Activated CD4-positive, alpha-beta T cell treated with anti-CD3 and anti-CD28 coated beads for 24 hours (primary cell): ENCODE measurements around the gene PLEKHN1.

ENCODE experiments used
- DNase-seq, 2 donors: peaks; one replicate each; pipeline ENCODE4 v3.0.0-alpha.2; 2020; ENCODE audit warnings: low read depth in 2 of 2

The PLEKHN1 gene

DNA sequence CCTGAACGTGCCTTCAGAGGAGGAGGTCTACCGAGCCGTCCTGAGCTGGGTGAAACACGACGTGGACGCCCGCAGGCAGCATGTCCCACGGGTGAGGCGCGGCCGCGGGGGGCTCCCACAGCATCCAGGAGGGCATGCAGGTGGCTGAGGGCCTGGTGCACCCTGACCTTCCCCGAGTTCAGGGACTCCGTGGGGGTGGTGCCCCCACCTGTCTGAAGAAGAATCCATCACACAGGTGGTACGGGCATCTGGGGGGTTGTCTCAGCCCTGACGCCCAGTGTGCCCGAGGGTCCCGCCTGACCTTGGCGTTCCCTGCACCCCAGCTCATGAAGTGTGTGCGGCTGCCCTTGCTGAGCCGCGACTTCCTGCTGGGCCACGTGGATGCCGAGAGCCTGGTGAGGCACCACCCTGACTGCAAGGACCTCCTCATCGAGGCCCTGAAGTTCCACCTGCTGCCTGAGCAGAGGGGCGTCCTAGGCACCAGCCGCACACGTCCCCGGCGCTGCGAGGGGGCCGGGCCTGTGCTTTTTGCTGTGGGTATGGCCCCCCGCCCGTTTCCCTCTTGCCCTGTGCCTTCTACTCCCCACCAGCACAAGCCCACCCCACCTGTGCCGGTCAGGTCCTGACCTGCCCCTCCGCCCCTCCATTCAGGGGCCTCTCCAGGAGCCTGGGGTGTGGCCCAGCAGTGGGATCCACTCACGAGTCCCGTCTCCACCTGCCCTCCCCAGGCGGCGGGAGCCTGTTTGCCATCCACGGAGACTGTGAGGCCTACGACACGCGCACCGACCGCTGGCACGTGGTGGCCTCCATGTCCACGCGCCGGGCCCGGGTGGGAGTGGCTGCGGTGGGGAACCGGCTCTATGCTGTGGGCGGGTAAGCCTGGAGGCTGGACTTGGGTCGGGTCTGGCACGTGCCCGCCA, 3.6 kb upstream of the PLEKHN1 start:
- no peak for DNase-seq

DNA sequence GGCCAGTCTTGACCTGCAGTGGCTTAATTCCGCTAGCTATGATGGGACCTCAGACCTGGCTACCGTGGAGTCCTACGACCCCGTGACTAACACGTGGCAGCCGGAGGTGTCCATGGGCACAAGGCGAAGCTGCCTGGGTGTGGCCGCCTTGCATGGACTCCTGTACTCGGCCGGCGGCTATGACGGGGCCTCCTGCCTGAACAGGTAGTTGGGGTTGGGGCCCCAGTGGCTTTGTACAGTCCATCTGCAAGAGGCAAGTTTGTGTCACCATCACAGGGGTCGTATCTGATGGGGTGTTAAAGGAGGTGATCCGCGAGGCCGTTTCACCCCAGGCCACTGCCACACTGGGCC, 3.0 kb upstream of the PLEKHN1 start:
- DNase-seq = no peak

DNA sequence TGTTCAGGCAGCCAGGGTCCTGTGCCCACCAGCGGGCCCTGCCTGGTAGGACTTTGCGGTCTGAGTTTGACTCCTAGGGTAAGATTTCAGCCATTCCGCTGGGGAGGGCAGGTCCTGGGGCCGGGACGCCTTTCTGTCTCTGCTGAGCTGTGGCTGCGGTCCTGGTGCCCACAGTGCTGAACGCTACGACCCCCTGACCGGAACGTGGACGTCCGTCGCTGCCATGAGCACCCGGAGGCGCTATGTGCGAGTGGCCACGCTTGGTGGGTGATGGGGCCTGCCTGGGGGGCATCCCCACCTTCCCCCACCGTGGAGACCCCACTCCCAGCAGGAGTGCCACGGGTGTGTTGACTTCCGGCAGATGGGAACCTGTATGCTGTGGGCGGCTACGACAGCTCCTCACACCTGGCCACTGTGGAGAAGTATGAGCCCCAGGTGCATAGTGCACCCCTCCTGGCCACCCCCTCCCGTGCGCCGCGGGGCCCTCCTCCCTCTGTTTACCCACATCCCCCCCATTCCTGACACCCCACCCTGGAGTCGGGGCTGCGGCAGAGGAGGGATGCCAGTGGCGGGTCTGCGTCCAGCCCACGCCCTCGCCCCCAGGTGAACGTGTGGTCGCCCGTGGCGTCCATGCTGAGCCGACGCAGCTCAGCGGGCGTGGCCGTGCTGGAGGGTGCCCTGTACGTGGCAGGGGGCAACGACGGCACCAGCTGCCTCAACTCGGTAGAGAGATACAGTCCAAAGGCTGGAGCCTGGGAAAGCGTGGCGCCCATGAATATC, 2.3 kb upstream of the PLEKHN1 start:
- DNase-seq = no peak

DNA sequence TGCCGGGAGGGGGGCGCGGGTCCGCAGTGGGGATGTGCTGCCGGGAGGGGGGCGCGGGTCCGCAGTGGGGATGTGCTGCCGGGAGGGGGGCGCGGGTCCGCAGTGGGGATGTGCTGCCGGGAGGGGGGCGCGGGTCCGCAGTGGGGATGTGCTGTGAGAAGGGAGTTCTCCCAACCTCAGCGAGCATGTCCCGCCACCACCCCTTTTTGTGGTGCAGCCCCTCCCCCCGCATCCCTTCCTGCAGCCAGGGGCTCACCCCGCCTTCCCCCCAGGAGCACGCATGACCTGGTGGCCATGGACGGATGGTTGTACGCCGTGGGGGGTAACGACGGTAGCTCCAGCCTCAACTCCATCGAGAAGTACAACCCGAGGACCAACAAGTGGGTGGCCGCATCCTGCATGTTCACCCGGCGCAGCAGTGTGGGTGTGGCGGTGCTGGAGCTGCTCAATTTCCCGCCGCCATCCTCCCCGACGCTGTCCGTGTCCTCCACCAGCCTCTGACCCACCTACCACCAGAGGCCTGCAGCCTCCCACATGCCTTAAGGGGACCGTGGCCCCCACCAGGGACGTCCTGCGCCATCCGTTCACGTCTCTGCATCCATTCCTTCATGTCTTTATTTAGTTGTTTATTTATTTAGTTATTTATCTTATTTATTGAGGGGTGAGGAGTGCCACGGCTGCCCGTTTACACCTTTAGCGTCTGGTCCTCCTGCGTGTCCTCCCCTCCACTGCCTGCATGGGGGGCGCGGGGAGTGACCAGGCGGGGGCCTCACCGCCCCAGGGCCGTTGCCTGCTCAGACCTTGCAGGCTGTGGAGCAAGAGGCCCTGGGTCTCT, 1.4 kb upstream of the PLEKHN1 start:
- DNase-seq = no peak

DNA sequence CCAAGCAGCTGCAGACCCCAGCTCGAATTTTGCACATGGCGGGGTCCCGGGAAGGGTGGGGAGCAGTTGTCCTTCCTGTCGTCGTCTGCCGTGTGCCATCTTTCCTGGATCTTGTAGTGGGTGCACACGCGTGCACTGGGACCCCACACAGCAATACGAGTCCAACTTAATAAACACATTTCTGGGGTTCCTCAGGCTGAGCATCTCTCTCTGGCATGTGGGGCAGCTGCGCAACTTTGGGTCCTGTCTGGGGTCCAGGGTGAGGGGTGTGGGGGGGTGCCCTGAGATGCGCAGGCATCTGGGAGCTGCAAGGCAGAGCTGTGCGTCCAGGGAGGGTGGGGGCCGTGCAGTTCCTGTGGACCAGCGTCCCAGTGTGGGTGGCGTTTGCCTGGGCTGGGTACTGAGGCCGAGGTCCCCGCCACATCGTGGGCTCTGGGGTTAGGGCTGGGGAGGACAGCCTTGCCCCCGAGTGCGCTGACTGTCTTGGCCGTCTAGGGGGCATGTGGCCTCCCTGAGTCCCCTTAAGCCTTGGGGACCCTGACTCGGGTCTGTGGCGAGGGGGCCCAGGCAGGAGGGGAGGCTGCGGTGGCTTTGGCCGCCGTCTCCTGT, 652 bp upstream of the PLEKHN1 start:
- no peak for DNase-seq

DNA sequence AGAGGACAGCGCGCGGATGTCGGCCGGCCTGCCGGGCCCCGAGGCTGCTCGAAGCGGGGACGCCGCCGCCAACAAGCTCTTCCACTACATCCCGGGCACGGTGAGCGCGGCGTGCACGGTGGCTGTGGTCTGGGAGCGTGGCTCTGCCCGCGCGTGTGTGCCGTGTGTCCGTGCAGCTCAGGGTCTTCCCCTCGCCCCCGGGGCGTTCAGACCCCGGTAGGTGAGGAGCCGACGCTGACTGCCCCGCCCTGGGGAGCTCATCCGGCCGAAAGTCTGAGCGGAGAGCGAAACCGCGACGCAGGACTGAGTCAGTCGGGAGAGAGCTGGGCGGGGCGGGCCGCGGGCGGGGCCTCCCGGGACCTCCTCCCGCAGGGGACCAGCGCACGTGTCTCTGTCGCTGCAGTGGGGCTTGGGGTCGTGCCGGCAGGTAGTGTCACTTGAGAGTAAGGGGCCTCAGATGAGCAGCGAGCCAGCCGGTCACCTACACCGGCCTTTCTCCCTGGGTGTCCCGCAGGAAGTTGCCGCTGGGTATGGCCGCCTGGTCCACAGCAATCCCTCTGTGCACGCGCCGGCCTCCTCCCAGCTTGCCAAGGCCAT, 520 bp downstream of the PLEKHN1 start:
- DNase-seq = peak; percentile 79 to 83

DNA sequence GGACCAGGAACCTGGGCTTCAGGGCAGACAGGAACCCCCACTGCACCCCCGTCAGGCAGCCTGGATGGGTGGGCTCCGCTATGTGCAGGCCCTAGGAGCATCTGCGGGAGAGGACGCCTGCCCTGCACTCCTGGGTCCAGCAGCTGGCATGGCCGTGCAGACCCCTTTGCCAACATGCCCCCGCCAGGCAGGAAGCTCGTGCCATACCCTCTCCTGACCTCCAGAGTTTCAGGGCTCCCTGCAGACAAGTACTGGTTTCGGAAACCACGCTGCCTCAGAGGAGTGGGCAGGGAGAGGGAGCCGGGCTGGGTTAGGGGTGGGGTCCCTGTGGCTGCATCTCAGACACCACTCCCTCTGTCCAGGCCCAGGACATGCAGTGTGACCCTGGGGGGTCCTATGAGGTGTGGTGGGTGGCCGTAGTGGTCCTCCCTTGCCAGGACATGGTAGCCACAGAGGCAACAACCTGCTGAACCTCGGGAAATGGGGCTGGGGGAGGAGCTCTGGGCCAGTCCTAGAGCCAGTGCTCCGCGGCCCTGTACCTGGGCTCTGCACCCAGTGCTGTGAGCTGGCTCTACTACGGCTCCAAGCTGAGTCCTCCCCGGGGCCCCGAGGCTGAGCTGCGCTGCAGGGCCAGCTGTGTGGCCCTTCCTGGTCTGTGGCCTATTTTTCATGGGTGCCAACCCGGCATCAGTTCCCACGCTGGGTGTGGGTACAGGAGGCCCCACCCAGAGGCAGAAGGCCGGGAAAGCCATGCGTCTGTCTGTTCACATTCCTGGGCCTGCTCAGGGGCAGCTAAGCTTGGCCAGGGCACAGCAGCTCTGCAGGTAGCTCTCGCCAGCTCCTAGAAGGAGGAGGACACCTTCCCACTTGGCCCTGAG, 1.4 kb downstream of the PLEKHN1 start:
- no peak for DNase-seq

DNA sequence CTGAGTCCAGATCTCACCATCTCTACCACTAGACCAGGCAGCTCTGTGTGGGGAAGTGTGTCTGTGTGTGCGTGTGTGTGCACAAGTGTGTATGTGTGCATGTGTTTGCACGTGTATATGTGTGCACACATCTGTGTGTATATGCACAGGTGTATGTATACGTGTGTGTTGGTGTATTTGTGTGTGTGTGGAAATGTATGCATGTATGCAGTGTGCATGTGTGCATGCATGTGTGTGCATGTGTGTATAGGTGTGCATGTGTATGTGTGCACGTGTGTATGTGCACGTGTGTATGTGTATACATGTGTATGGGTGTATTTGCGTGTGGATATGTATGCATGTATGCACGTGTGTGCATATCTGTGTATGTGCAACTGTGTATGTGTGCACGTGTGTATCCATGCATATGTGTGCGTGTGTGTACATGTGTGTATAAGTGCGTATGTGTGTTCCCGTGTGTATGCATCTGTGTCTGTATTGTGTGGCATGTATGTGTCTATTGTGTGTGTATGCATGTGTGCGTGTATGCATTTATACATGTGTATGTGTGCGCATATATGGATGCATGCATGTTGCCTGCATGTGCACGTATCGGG, 3.1 kb downstream of the PLEKHN1 start:
- DNase-seq = no peak

DNA sequence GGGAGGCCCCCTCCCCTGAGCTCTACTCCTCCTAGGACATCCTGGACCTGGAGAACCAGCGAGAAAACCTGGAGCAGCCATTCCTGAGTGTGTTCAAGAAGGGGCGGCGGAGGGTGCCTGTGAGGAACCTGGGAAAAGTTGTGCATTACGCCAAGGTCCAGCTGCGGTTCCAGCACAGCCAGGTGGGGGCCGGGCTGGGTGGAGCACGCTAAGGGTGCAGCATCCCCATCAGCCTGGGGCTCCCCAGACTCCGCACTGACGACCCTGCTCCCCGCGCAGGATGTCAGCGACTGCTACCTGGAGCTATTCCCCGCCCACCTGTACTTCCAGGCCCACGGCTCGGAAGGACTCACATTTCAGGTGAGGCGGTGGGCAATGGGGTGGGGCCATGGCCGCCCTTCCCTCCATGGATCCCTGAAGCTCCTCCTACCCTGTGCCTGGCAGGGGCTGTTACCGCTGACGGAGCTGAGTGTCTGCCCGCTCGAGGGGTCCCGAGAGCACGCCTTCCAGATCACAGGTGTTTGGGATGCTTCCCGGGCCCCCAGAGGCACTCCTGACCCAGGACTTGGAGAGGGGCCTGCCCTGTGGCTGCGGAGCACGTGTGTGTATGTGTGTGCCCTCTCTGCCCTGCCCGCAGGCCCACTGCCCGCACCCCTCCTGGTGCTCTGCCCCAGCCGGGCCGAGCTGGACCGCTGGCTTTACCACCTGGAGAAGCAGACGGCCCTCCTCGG, 4.1 kb downstream of the PLEKHN1 start:
- no peak for DNase-seq

DNA sequence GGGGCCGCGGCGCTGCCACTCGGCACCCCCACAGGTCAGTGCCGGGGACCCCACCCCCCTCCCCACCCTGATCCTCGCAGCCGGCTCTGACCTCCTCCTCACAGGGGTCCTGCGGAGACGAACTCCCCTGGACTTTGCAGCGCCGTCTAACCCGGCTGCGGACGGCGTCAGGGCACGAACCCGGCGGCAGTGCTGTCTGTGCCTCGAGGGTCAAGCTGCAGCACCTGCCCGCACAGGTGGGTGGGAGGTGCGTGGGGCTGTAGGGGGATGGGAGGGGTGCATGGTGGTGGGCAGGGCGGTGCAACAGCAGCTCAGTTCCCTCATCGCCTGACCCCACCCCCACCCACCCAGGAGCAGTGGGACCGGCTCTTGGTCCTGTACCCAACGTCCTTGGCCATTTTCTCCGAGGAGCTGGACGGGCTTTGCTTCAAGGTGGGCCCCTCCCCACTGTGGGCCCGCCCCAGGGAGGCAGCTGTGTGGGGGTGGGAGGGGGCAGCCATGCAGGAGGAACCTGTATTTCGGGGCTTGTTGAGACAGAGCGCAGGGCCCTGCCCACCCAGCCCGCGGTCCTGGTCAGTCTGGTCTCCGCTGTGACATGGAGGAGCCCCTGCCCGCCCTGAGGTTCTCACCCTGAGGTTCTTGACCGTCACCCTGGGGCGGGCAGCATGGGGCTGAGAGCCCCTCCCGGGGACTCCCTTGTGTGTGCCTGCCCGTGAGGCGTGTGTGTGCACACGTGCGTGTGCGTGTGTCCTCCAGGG, 4.9 kb downstream of the PLEKHN1 start:
- DNase-seq = no peak

DNA sequence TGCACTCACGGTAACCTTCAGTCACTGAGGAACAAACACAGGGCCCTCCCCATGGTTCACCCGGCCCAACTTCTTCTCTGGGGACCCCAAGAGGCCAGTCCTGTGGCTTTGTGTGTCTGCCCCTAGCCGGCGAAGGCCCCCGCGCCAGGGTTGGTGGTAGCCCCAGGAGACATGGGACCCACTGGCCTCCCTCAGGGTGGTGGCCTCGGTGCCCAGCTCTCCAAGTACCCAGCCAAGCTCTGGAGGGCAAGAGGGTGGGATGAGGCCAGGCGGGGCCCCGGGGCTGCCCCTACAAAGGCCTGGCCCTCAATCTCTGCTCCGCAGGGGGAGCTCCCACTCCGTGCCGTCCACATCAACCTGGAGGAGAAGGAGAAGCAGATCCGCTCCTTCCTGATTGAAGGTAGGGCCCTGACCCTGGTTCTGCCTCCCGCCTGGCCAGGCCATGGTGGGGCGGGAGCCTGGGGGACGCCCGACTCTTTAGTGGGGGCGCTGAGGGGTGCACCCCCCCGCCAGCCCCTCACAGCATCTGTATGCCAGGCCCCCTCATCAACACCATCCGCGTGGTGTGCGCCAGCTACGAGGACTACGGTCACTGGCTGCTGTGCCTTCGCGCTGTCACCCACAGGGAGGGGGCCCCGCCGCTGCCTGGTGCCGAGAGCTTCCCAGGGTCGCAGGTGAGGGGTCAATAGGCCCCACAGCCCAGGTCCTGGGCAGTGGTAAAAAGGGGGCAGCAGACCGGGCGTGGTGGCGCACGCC, 5.6 kb downstream of the PLEKHN1 start:
- no peak for DNase-seq

DNA sequence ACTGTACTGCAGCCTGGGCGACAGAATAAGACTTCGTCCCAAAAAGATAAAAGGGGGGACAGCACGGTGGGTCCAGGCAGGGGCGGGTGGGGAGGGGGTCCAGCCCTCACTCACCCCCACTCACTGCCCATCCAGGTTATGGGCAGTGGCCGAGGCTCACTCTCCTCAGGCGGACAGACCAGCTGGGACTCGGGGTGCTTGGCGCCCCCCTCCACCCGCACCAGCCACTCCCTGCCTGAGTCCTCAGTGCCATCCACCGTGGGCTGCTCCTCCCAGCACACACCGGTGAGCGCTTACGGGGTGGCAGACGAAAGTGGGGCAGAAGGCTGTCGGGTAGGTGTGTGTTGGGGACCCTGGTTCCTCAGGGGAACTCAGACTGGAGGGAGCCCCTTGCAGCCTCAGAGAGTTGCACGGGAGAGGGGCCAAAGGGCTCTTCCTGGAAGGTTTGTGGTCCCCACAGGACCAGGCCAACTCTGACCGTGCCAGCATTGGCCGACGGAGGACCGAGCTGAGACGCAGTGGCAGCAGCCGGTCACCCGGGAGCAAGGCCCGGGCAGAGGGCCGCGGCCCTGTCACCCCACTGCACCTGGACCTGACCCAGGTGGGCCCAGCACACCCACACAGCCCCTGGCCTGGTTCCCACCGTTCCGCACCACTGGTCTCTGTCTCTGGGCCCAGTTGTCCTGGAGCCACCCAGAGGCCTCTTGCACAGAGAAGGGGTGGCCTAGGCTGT, 6.6 kb downstream of the PLEKHN1 start:
- no peak for DNase-seq

DNA sequence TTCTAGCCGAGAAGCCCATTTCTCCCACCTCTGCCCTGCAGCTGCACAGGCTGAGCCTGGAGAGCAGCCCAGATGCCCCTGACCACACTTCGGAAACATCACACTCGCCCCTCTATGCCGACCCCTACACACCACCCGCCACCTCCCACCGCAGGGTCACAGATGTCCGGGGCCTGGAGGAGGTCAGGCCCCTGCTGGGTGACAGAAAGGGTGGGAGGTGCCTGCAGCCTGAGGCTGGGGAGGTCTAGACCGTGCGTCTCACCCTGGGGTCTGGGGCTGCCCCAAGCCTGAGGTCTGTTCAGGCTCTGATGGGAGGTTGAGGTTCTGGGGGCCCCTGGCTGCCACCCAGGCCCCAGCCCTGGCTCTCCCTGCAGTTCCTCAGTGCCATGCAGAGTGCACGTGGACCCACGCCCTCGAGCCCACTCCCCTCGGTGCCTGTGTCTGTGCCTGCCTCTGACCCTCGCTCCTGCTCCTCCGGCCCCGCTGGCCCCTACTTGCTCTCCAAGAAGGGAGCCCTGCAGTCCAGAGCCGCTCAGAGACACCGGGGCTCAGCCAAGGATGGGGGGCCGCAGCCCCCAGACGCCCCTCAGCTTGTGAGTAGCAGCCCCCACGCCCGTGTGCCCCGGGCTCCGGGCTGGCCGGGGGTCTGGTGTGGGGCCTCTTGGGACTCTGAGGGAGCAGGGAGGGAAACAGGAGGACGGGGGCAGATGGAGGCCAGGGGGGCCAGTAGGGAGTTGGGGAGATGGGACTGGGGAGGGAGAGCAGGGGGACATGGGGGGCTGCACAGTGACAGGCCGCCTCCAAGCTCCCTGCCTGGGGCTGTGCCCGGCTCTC, 7.4 kb downstream of the PLEKHN1 start:
- no peak for DNase-seq

DNA sequence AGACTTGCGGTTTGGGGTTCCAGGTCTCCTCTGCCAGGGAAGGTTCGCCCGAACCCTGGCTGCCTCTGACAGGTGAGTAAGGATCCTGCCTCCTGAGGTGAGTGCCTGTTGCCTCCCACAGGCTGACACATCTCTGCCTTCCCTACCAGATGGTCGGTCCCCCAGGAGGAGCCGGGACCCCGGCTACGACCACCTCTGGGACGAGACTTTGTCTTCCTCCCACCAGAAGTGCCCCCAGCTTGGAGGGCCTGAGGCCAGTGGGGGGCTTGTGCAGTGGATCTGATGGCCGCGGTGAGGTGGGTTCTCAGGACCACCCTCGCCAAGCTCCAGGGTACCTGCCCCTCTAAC, 8.0 kb downstream of the PLEKHN1 start:
- no peak for DNase-seq

DNA sequence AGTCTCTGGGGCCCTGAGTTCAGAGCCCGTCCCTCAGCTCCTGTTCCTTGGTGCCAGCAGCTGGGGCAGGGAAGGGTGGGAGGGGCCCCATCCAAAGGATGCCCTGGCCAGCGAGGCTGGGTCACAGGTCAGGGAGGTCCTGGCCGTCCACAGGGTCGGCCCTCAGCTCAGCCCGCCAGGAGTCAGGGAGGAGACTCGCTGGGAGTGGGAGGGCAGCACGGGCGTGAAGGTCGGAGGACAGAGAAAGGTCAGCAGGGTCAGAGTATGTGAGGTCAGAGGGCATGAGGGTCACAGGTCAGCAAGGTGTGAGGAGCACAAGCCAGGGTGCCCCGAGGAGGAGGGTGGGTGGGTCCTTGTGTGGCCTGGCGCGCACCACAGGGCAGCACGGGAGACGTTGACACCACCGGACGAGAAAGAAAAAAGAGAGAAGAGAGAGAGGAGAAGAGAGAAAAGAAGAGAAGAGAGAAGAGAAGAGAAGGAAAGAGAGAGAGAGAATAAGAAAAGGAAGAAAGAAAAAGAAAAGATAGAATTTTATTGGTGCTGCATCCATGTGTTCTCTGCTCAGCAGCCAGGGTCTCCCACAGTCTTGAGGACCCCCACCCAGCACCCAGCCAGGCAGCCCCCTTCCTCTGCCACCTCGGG, 8.5 kb downstream of the PLEKHN1 start:
- no peak for DNase-seq

DNA sequence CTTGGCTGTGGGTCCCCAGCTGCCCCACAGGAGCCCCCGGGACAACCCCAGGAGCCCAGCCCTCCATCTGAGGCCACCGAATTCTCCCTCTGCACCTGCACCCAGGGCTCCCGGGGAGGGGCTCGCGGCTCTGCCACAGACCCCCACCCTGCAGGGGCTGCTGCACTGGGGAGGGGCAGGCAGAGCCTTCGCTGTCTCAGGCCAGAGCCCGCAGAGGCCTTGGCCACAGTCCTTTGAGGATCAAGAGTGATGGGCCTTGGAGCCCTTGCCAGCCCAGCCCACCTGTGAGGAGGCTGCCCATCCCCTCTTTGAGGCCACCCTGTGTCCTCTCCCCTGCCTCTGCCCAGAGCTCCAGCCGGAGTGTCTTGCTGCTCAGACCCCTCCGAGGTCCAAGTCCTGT, 9.1 kb downstream of the PLEKHN1 start:
- DNase-seq = no peak
